ENCODE results near the gene NBAS.

The NBAS gene

DNA sequence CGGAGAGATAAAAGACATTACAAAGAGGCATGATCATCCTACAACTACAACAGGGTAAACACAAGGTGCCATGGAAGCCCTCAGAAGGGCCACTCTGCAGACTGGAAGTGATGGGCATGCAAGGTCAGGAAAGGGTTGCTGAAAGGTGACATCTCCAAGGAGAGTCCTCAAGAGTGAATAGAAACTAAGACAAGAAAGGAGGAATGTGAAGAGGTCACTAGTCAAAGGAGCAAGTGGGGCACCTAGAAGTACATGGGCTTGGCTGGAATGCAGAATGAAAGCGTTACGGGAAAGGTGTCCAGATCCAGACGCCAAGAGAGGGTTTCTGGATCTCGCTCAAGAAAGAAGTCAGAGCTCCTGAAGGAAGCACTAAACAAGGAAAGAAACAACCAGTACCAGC, 314.3 kb downstream of the NBAS start:
- peaks cover 12% of the 10 kb centered on the region for H3K36me3 Mint-ChIP-seq (ENCODE audit: low read depth)
- H3K4me3 Mint-ChIP-seq = no peak overlapping the region
- no peaks in the 10 kb centered on the region for H3K27me3 Mint-ChIP-seq (ENCODE audit: low read depth)
- peaks cover 17% of the 10 kb centered on the region for H3K9me3 Mint-ChIP-seq
- H3K4me1 Mint-ChIP-seq (ENCODE audit: low read depth) = peaks cover 11% of the 10 kb centered on the region
- H3K27ac Mint-ChIP-seq = no peak overlapping the region
- DNase-seq (ENCODE audit: low spot score) = no peak

DNA sequence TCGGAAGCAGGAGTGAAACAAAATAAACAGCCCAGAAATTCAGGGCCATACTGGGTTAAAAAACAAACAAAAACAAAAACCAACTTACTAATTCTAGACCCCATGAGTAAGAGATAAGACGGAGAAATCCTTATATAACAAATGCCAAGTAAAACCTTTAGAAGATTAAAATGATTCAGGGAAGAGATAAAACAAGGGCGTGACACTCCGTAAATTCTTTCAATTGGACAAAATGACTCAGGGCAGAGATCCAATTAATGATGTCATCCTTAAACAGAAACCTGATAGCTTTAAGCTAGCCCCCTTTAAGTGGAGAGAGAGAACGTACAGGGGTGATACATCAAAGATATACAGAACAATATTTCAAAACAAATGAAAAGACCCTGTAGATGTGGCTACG, 317.4 kb downstream of the NBAS start:
- no peak for DNase-seq (ENCODE audit: low spot score)
- H3K4me3 Mint-ChIP-seq = no peak overlapping the region
- H3K9me3 Mint-ChIP-seq = peaks cover 3% of the 10 kb centered on the region
- H3K4me1 Mint-ChIP-seq (ENCODE audit: low read depth) = peaks cover 11% of the 10 kb centered on the region
- H3K27ac Mint-ChIP-seq = no peak overlapping the region
- H3K27me3 Mint-ChIP-seq (ENCODE audit: low read depth) = no peaks in the 10 kb centered on the region
- H3K36me3 Mint-ChIP-seq (ENCODE audit: low read depth) = peaks cover 4% of the 10 kb centered on the region

GRCh38 chr2:15242936-15243461, 318.1 kb downstream of the NBAS start:
- peaks cover 3% of the 10 kb centered on the region for H3K9me3 Mint-ChIP-seq
- H3K27me3 Mint-ChIP-seq (ENCODE audit: low read depth) = no peaks in the 10 kb centered on the region
- H3K36me3 Mint-ChIP-seq (ENCODE audit: low read depth) = peaks cover 6% of the 10 kb centered on the region
- H3K27ac Mint-ChIP-seq = no peak overlapping the region
- H3K4me1 Mint-ChIP-seq (ENCODE audit: low read depth) = peaks cover 11% of the 10 kb centered on the region
- H3K4me3 Mint-ChIP-seq = no peak overlapping the region
- no peak for DNase-seq (ENCODE audit: low spot score)

- Mint-ChIP-seq H3K9me3 (peaks cover 3% of the 10 kb centered on the region), H3K4me3 (no peak overlapping the region), H3K36me3 (ENCODE audit: low read depth) (peaks cover 7% of the 10 kb centered on the region), H3K27ac (no peak overlapping the region), H3K27me3 (ENCODE audit: low read depth) (no peaks in the 10 kb centered on the region), H3K4me1 (ENCODE audit: low read depth) (peaks cover 11% of the 10 kb centered on the region)
- no peak for DNase-seq (ENCODE audit: low spot score)
Observed at GRCh38 chr2:15241929-15242328, 319.2 kb downstream of the NBAS start.

- no peak overlapping the region for H3K27ac Mint-ChIP-seq
- no peaks in the 10 kb centered on the region for H3K27me3 Mint-ChIP-seq (ENCODE audit: low read depth)
- peaks cover 11% of the 10 kb centered on the region for H3K4me1 Mint-ChIP-seq (ENCODE audit: low read depth)
- H3K9me3 Mint-ChIP-seq = peaks cover 3% of the 10 kb centered on the region
- peaks cover 8% of the 10 kb centered on the region for H3K36me3 Mint-ChIP-seq (ENCODE audit: low read depth)
- DNase-seq (ENCODE audit: low spot score) = no peak
- H3K4me3 Mint-ChIP-seq = no peak overlapping the region
Observed at GRCh38 chr2:15241201-15241600, 319.9 kb downstream of the NBAS start.

DNA sequence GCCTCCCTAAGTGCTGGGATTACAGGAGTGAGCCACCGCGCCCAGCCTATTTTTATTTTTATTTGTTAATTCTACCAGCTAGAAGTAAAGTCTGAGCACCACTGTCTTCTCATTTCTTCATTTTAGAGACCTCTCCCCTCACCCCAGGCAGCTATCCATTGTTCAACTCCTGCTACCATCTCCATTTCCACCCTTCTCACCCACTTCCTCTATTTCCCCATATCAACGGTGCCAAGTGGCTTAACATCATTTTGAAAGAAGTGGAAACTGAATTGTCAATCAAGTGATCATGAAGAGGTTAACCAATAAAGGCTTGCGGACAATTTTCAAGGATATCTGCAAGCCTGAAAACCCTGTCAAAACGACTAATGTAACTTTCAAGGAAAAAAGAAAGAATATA, 323.1 kb downstream of the NBAS start:
- DNase-seq (ENCODE audit: low spot score) = no peak
- Mint-ChIP-seq H3K4me3 (no peak overlapping the region), H3K4me1 (ENCODE audit: low read depth) (peaks cover 5% of the 10 kb centered on the region), H3K36me3 (ENCODE audit: low read depth) (peaks cover 4% of the 10 kb centered on the region), H3K9me3 (no peaks in the 10 kb centered on the region), H3K27me3 (ENCODE audit: low read depth) (no peaks in the 10 kb centered on the region), H3K27ac (no peak overlapping the region)

DNA sequence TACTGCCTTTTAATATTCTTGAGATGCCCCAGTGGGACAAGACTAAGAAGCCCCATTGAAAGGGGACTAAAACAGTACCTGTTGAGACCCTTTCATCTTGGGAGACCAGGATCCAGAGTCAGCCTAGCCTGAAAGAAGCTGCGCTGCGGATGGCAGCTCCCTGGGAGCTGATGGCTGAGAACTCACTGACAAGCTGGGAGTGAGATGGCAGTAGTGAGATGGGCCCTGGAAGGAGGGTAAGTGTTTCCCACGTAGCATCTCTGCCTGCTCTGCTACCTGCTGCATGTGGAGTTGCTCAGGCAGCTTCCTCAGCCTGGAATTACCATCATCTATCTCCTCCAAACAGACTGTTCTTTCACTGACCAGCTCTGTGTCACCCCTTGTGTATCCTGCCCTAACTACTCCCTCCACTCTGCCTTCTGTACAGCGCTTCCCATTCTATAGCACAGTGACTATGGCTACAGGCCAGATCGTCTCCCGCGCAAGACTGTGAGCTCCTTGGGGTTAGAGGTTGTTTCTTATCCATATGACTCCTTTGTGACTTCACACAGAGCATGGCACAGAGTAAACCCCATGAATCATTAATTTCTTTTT, 330.4 kb downstream of the NBAS start:
- Mint-ChIP-seq H3K4me3 (no peak overlapping the region), H3K27me3 (ENCODE audit: low read depth) (no peaks in the 10 kb centered on the region), H3K36me3 (ENCODE audit: low read depth) (peaks cover 8% of the 10 kb centered on the region), H3K4me1 (ENCODE audit: low read depth) (no peaks in the 10 kb centered on the region), H3K27ac (no peak overlapping the region), H3K9me3 (no peaks in the 10 kb centered on the region)
- DNase-seq (ENCODE audit: low spot score) = no peak

DNA sequence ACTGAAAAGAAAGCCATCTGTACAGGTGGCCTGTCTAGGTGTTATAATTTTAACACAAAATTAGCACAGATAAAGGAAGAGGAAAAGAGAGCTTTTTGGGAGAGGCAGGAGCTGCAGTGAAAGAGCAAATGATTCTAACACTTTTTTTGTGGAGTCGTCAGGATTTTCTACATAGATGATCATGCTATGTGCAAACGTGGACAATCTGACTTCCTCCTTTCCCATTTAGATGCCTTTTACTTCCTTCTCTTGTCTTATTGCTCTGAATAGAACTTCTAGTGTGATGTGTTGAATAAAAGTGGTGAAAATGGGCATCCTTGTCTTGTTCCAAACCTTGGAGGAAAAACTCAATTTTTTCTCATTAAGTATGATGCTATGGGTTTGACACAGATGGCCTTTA, 334.5 kb downstream of the NBAS start:
- Mint-ChIP-seq H3K4me3 (no peak overlapping the region), H3K9me3 (no peaks in the 10 kb centered on the region), H3K27ac (no peak overlapping the region), H3K36me3 (ENCODE audit: low read depth) (peaks cover 8% of the 10 kb centered on the region), H3K27me3 (ENCODE audit: low read depth) (no peaks in the 10 kb centered on the region), H3K4me1 (ENCODE audit: low read depth) (no peaks in the 10 kb centered on the region)
- no peak for DNase-seq (ENCODE audit: low spot score)

- no peak overlapping the region for H3K27ac Mint-ChIP-seq
Observed at GRCh38 chr2:15225131-15225530, 336.0 kb downstream of the NBAS start.

GRCh38 chr2:15224641-15225040, 336.5 kb downstream of the NBAS start:
- Mint-ChIP-seq H3K27ac (no peak overlapping the region), H3K36me3 (ENCODE audit: low read depth) (peaks cover 8% of the 10 kb centered on the region), H3K4me3 (no peak overlapping the region), H3K27me3 (ENCODE audit: low read depth) (no peaks in the 10 kb centered on the region), H3K4me1 (ENCODE audit: low read depth) (no peaks in the 10 kb centered on the region), H3K9me3 (no peaks in the 10 kb centered on the region)
- DNase-seq (ENCODE audit: low spot score) = no peak

More at GRCh38 chr2:15225131-15225530, 336.0 kb downstream of the NBAS start:
- Mint-ChIP-seq H3K4me1 (ENCODE audit: low read depth) (no peaks in the 10 kb centered on the region), H3K9me3 (no peaks in the 10 kb centered on the region), H3K4me3 (no peak overlapping the region), H3K27me3 (ENCODE audit: low read depth) (no peaks in the 10 kb centered on the region), H3K36me3 (ENCODE audit: low read depth) (peaks cover 8% of the 10 kb centered on the region)
- no peak for DNase-seq (ENCODE audit: low spot score)

GRCh38 chr2:15223887-15224286, 337.2 kb downstream of the NBAS start:
- H3K9me3 Mint-ChIP-seq = no peaks in the 10 kb centered on the region
- no peaks in the 10 kb centered on the region for H3K27me3 Mint-ChIP-seq (ENCODE audit: low read depth)
- no peaks in the 10 kb centered on the region for H3K4me1 Mint-ChIP-seq (ENCODE audit: low read depth)
- H3K36me3 Mint-ChIP-seq (ENCODE audit: low read depth) = peaks cover 8% of the 10 kb centered on the region
- H3K27ac Mint-ChIP-seq = no peak overlapping the region
- DNase-seq (ENCODE audit: low spot score) = no peak
- no peak overlapping the region for H3K4me3 Mint-ChIP-seq

DNA sequence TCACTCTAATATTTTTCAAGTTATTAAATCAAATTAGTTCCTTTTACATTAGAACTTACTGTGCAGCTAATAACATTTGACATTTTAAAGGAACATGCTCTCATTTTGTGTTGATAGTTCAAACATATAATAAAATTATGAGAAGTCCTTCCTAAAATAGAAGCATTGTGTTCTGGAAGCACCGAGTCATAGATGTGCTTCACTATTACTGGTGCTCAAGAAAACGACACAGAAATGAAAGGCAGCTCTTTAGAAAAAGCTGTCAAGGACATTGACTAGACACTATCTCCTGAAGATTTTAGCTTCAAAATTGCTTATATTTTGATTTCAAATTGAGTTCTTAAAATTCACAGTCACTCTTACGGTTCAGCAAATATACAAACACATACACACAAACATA, 338.3 kb downstream of the NBAS start:
- no peak overlapping the region for H3K4me3 Mint-ChIP-seq
- H3K36me3 Mint-ChIP-seq (ENCODE audit: low read depth) = peaks cover 3% of the 10 kb centered on the region
- H3K4me1 Mint-ChIP-seq (ENCODE audit: low read depth) = no peaks in the 10 kb centered on the region
- no peaks in the 10 kb centered on the region for H3K9me3 Mint-ChIP-seq
- no peaks in the 10 kb centered on the region for H3K27me3 Mint-ChIP-seq (ENCODE audit: low read depth)
- no peak overlapping the region for H3K27ac Mint-ChIP-seq
- no peak for DNase-seq (ENCODE audit: low spot score)

GRCh38 chr2:15220603-15221002, 340.5 kb downstream of the NBAS start:
- Mint-ChIP-seq H3K27me3 (ENCODE audit: low read depth) (no peaks in the 10 kb centered on the region), H3K36me3 (ENCODE audit: low read depth) (peaks cover 3% of the 10 kb centered on the region)

DNA sequence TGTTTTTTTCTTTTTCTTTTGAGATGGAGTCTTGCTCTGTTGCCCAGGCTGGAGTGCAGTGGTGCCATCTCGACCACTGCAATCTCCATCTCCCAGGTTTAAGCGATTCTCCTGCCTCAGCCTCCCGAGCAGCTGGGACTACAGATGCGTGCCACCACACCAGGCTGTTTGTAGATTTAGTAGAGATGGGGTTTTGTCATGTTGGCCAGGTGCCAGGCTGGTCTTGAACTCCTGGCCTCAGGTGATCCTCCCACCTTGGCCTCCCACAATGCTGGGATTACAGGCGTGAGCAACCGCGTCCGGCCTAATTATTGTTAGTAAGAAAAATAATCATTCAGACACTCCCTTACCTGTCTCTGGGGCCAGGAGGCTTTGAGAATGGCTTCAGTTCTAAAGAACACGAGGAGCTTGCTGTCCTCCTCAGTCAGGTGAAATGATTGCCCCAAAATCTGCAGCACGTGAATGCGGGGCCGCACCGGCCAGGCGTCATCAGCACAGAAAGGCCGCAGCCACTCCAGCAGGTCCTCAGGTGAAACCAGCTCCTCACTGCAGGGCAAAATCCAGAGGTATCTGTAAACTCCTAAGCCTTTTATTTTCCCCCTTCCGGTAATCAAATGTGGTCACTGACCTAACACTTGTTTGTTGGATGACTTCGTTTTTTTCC, 342.6 kb downstream of the NBAS start:
- H3K9me3 Mint-ChIP-seq = no peaks in the 10 kb centered on the region
- no peaks in the 10 kb centered on the region for H3K27me3 Mint-ChIP-seq (ENCODE audit: low read depth)
- no peak overlapping the region for H3K27ac Mint-ChIP-seq
- DNase-seq (ENCODE audit: low spot score) = no peak
- peaks cover 6% of the 10 kb centered on the region for H3K36me3 Mint-ChIP-seq (ENCODE audit: low read depth)
- H3K4me3 Mint-ChIP-seq = no peak overlapping the region
- H3K4me1 Mint-ChIP-seq (ENCODE audit: low read depth) = no peaks in the 10 kb centered on the region

More at GRCh38 chr2:15220603-15221002, 340.5 kb downstream of the NBAS start:
- no peak overlapping the region for H3K4me3 Mint-ChIP-seq
- H3K9me3 Mint-ChIP-seq = no peaks in the 10 kb centered on the region
- no peak overlapping the region for H3K27ac Mint-ChIP-seq
- H3K4me1 Mint-ChIP-seq (ENCODE audit: low read depth) = no peaks in the 10 kb centered on the region
- DNase-seq (ENCODE audit: low spot score) = no peak

GRCh38 chr2:15212249-15212648, 348.9 kb downstream of the NBAS start:
- Mint-ChIP-seq H3K4me1 (ENCODE audit: low read depth) (no peaks in the 10 kb centered on the region), H3K27ac (no peak overlapping the region)
- DNase-seq (ENCODE audit: low spot score) = no peak

More at GRCh38 chr2:15212249-15212648, 348.9 kb downstream of the NBAS start:
- peaks cover 31% of the 10 kb centered on the region for H3K9me3 Mint-ChIP-seq
- H3K27me3 Mint-ChIP-seq (ENCODE audit: low read depth) = no peaks in the 10 kb centered on the region
- peaks cover 40% of the 10 kb centered on the region for H3K36me3 Mint-ChIP-seq (ENCODE audit: low read depth)
- no peak overlapping the region for H3K4me3 Mint-ChIP-seq

All from T-helper 2 cell treated with Interferon-gamma antibody and Interleukin-4, amounts not matched to agents 5 μg/mL and 100 μg/mL, for 36 hours (primary cell).